B cell (primary cell): ENCODE measurements around the gene ARL3.

Experiments used
- CTCF ChIP-seq: fragments of 200-600 bp; IDR thresholded peaks from one replicate; pipeline ENCODE4 v1.8.0; 2022; ENCODE audit warnings: antibody characterized with exemption, mild to moderate bottlenecking
- EZH2 ChIP-seq: IDR thresholded peaks from 2 replicates; pipeline ENCODE4 v1.6.1; 2012; ENCODE audit warnings: borderline replicate concordance, low read depth, mild to moderate bottlenecking, moderate library complexity, low read length; ENCODE audit not compliant: insufficient read depth, poor library complexity, severe bottlenecking

DNA sequence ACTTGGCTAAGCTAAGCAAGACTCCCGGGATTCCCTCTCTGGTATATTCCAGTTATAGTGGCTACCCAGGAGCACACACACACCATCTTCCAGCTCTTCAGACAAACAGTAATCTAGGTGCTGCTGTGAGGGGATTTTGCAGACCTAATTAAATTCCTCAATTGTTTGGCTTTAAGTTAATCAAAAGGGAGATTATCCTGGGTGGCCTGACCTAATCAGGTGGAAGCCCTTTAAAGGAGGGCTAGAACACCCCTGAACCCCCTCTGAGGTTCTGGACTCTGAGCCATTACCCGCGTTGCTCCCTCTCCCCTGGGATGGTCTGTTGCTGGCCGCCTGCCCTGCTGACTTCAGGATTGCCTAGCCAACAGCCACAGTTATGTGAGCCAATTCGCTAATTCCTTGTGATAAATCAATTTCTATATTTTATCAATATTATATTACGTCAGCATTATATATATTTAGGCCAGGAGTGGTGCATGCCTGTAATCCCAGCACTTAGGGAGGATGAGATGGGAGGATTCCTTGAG, 6.6 kb upstream of the ARL3 start:
- TF ChIP-seq CTCF: no peak
- no peak for TF ChIP-seq EZH2
